OCI-LY1 (cell line): Measurements from ENCODE around the gene TMCC2.

ENCODE experiments used
- EZH2 ChIP-seq: fragments of 200-600 bp; sonication (generic), shearing (Covaris generic); IDR thresholded peaks from 2 replicates; pipeline ENCODE4 v1.8.0; 2017; ENCODE audit warnings: borderline replicate concordance, mixed run types, mild to moderate bottlenecking, antibody characterized with exemption, low read length, moderate library complexity, mixed read lengths
- TF ChIP-seq, protein P1 (sequence below): fragments of 200-600 bp; sonication (generic), shearing (Covaris generic); IDR thresholded peaks from 2 replicates; pipeline ENCODE4 v1.5.1; 2017; ENCODE audit warnings: mild to moderate bottlenecking, antibody characterized with exemption, low read length, moderate library complexity, mixed read lengths

DNA sequence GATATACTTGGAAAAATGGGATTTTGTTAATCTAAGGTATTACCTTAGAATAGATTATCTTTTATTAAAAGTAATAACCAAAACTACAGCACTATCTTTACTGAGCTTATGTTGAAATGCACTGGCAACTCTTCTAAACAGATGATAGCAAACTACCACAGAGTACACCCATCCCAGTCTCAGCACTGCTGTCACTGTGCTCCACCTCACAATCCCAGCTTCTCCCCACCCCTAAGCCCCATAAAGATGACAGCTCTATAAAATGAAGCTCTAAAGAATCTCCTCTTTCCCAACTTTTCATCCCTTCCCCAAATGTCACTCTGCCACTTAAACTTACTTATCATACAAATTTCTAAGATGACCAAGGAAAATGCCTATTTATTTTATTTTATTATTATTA lies 22.7 kb upstream of the TMCC2 start:
- TF ChIP-seq, protein P1, sequence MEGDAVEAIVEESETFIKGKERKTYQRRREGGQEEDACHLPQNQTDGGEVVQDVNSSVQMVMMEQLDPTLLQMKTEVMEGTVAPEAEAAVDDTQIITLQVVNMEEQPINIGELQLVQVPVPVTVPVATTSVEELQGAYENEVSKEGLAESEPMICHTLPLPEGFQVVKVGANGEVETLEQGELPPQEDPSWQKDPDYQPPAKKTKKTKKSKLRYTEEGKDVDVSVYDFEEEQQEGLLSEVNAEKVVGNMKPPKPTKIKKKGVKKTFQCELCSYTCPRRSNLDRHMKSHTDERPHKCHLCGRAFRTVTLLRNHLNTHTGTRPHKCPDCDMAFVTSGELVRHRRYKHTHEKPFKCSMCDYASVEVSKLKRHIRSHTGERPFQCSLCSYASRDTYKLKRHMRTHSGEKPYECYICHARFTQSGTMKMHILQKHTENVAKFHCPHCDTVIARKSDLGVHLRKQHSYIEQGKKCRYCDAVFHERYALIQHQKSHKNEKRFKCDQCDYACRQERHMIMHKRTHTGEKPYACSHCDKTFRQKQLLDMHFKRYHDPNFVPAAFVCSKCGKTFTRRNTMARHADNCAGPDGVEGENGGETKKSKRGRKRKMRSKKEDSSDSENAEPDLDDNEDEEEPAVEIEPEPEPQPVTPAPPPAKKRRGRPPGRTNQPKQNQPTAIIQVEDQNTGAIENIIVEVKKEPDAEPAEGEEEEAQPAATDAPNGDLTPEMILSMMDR: no peak
- TF ChIP-seq EZH2: no peak
